Measurements from ENCODE around the gene PLK4.
"Not testable (repeated sequence)": the region's sequence is repeated elsewhere in the genome, so short reads cannot be mapped to it uniquely, and the experiment has no call there.

The PLK4 gene

GRCh38 chr4:127916512-127916911, 35.8 kb downstream of the PLK4 start:
- DNase-seq = no peak

DNA sequence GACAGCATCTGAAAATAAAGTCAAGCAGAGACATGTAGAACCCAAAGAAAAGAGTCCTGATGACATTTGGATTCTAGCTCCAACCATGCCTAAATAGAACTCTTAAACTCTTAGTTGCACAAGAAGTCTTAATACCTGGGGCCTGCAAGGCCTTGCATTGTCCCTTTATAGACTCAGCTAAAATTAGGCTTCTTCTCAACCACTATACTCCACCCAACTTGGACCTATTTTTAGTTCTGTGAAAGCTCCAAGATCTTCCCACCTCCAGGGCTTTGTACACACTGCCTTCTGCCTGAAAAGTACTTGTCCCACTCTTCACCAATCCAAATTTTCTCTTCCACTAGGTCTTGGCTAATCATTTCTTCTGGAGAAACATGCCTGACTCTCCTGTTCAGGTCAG, 36.5 kb downstream of the PLK4 start:
- no peak for DNase-seq

- DNase-seq = no peak
These were observed 39.8 kb downstream of the PLK4 start for GRCh38 chr4:127920521-127920920.

GRCh38 chr4:127922226-127922625, 41.5 kb downstream of the PLK4 start:
- DNase-seq = no peak

DNA sequence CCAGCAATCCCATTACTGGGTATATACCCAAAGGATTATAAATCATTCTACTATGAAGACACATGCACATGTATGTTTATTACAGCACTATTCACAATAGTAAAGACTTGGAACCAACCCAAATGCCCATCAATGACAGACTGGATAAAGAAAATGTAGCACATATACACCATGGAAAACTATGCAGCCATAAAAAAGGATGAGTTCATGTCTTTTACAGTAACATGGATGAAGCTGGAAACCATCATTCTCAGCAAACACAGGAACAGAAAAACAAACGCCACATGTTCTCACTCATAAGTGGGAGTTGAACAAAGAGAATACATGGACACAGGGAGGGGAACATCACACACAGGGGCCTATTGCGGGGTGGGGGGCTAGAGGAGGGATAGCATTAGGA, 45.0 kb downstream of the PLK4 start:
- DNase-seq = not testable (repeated sequence)

DNA sequence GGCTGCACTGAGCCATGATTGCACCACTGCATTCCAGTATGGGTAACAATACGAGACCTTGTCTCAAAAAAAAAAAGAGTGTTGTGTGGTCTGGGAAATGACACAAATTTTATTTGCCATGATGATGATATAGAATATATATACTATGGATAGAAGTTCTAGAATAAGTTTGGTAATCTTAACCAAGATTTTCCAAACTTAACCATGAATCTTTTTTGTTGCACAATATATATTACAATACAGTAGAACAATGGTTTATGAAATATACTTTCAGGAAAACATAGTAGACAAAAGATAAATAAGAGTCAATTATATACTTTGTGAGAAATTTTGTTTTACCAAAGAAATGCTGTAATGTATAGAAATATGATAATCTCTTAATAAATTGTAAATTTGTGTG, 49.5 kb downstream of the PLK4 start:
- no peak for DNase-seq

DNA sequence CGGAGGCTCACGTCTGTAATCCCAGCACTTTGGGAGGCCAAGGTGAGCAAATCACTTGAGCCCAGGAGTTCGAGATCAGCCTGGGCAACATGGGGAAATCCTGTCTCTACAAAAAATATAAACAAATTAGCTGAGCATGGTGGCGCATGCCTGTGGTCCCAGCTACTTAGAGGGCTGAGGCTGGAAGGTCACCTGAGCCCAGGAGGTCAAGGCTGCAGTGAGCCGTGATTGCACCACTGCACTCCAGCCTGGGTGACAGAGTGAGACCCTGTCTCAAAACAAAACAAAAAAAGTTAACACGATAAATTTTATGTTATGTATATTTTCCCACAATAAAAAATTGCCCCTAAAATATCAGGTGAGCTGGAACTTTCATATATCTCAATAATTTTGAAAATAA, 51.1 kb downstream of the PLK4 start:
- not testable (repeated sequence) for DNase-seq

- no peak for DNase-seq
These were observed 56.3 kb downstream of the PLK4 start for GRCh38 chr4:127936974-127937373.

Data from cortex of kidney (tissue), 1 donor.